Measurements from ENCODE around the gene MORN1. TPM values are rescaled to one million over a fixed set of nuclear protein-coding genes. Genes with fewer than 3 reads are reported as not detected.

Gene MORN1
- polyA plus RNA-seq, 1 experiment, result 3.7 TPM

GRCh38 chr1:2303016-2303775 lies 88.2 kb downstream of the MORN1 start:
- ChIA-PET CTCF (interaction anchor here (1.3 to 2.3 kb wide), 2 partner anchors 12 to 108 kb away, joined by 4 to 7 read pairs; partner anchors contain the start of gene FAAP20), POLR2A (no interaction called here)
- Histone ChIP-seq H3K4me3 (ENCODE audit: low read depth, low read length) (no peak overlapping the region), H3K27me3 (ENCODE audit: control insufficient read depth, insufficient read depth, low read length) (no peaks in the 10 kb centered on the region), H3K36me3 (ENCODE audit: control insufficient read depth, insufficient read depth, low read length) (peaks cover 38% of the 10 kb centered on the region)
- DNase-seq (ENCODE audit: low read depth), result no peak
- no peak for TF ChIP-seq CTCF (IDR thresholded peaks at IDR 0.05; ENCODE audit: insufficient read depth, low read depth, low read length)

- no peak for DNase-seq (ENCODE audit: low read depth)
- TF ChIP-seq CTCF (IDR thresholded peaks at IDR 0.05; ENCODE audit: insufficient read depth, low read depth, low read length), result no peak
- ChIA-PET CTCF (interaction anchor here (0.7 to 2.4 kb wide), 2 partner anchors 9 to 13 kb away, joined by 3 to 8 read pairs; no protein-coding TSS in a partner anchor), POLR2A (no interaction called here)
- H3K36me3 ChIP-seq (ENCODE audit: control insufficient read depth, insufficient read depth, low read length), result peaks cover 33% of the 10 kb centered on the region
- no peaks in the 10 kb centered on the region for H3K27me3 ChIP-seq (ENCODE audit: control insufficient read depth, insufficient read depth, low read length)
- no peak overlapping the region for H3K4me3 ChIP-seq (ENCODE audit: low read depth, low read length)
Observed at GRCh38 chr1:2302292-2302925, 88.9 kb downstream of the MORN1 start.

- ChIA-PET POLR2A (no interaction called here), CTCF (interaction anchor here (0.7 to 2.4 kb wide), 2 partner anchors 10 to 14 kb away, joined by 3 to 8 read pairs; no protein-coding TSS in a partner anchor)
- H3K4me3 ChIP-seq (ENCODE audit: low read depth, low read length), result no peak overlapping the region
- no peak for DNase-seq (ENCODE audit: low read depth)
- peaks cover 33% of the 10 kb centered on the region for H3K36me3 ChIP-seq (ENCODE audit: control insufficient read depth, insufficient read depth, low read length)
- TF ChIP-seq CTCF (IDR thresholded peaks at IDR 0.05; ENCODE audit: insufficient read depth, low read depth, low read length), result no peak
- no peaks in the 10 kb centered on the region for H3K27me3 ChIP-seq (ENCODE audit: control insufficient read depth, insufficient read depth, low read length)
Observed at GRCh38 chr1:2301607-2302291, 89.6 kb downstream of the MORN1 start.

GRCh38 chr1:2300851-2301606 lies 90.3 kb downstream of the MORN1 start:
- DNase-seq (ENCODE audit: low read depth), result no peak
- Histone ChIP-seq H3K27me3 (ENCODE audit: control insufficient read depth, insufficient read depth, low read length) (no peaks in the 10 kb centered on the region), H3K4me3 (ENCODE audit: low read depth, low read length) (no peak overlapping the region), H3K36me3 (ENCODE audit: control insufficient read depth, insufficient read depth, low read length) (peaks cover 31% of the 10 kb centered on the region)
- ChIA-PET POLR2A (no interaction called here), CTCF (interaction anchor here (2.4 kb wide), 1 partner anchor 15 kb away, joined by 8 read pairs; no protein-coding TSS in a partner anchor)
- TF ChIP-seq CTCF (IDR thresholded peaks at IDR 0.05; ENCODE audit: insufficient read depth, low read depth, low read length), result no peak
